GM18517 (cell line): ENCODE data around the gene ATP6V0D1.
"Not testable (repeated sequence)": the region's sequence is repeated elsewhere in the genome, so short reads cannot be mapped to it uniquely, and the experiment has no call there.

Source experiments
- ATAC-seq: cut with Tn5 transposase; IDR thresholded peaks from one replicate; pipeline ENCODE4 v1.9.1; 2021; ENCODE audit warnings: mild to moderate bottlenecking, moderate library complexity; ENCODE audit not compliant: unreplicated experiment

Gene ATP6V0D1

GRCh38 chr16:67504031-67505021 is 23.4 kb upstream of the ATP6V0D1 start:
- ATAC-seq = no peak

- no peak for ATAC-seq
These were observed 18.1 kb upstream of the ATP6V0D1 start for GRCh38 chr16:67499106-67499505.

- ATAC-seq = no peak
These were observed 9.6 kb upstream of the ATP6V0D1 start for GRCh38 chr16:67490335-67491096.

GRCh38 chr16:67489401-67490083 is 8.6 kb upstream of the ATP6V0D1 start:
- ATAC-seq = no peak

GRCh38 chr16:67487561-67487960 is 6.6 kb upstream of the ATP6V0D1 start:
- ATAC-seq = not testable (repeated sequence)

- no peak for ATAC-seq
These were observed 5.8 kb upstream of the ATP6V0D1 start for GRCh38 chr16:67486805-67487204.

- no peak for ATAC-seq
These were observed 3.0 kb upstream of the ATP6V0D1 start for GRCh38 chr16:67483731-67484525.

GRCh38 chr16:67483150-67483549 is 2.2 kb upstream of the ATP6V0D1 start, which contains the start of gene AGRP:
TSS of gene AGRP (minus strand) at chr16:67483547. CDS start at chr16:67483398, 149 bp downstream.
- ATAC-seq = no peak

GRCh38 chr16:67482233-67482924 is 1.4 kb upstream of the ATP6V0D1 start:
- no peak for ATAC-seq

- ATAC-seq = no peak
These were observed 740 bp upstream of the ATP6V0D1 start for GRCh38 chr16:67481561-67482232.

- no peak for ATAC-seq
These were observed 2.9 kb downstream of the ATP6V0D1 start for GRCh38 chr16:67477960-67478554.

- ATAC-seq = no peak
These were observed 6.2 kb downstream of the ATP6V0D1 start for GRCh38 chr16:67474551-67475455.

GRCh38 chr16:67471758-67472384 is 9.1 kb downstream of the ATP6V0D1 start:
- ATAC-seq = no peak

- no peak for ATAC-seq
These were observed 10.6 kb downstream of the ATP6V0D1 start for GRCh38 chr16:67470359-67470758.

GRCh38 chr16:67468731-67469130 is 12.2 kb downstream of the ATP6V0D1 start:
- no peak for ATAC-seq

- no peak for ATAC-seq
These were observed 14.4 kb downstream of the ATP6V0D1 start for GRCh38 chr16:67466581-67466980.

GRCh38 chr16:67464565-67464964 is 16.4 kb downstream of the ATP6V0D1 start:
- no peak for ATAC-seq
